ENCODE results near the gene EFTUD2.

DNA sequence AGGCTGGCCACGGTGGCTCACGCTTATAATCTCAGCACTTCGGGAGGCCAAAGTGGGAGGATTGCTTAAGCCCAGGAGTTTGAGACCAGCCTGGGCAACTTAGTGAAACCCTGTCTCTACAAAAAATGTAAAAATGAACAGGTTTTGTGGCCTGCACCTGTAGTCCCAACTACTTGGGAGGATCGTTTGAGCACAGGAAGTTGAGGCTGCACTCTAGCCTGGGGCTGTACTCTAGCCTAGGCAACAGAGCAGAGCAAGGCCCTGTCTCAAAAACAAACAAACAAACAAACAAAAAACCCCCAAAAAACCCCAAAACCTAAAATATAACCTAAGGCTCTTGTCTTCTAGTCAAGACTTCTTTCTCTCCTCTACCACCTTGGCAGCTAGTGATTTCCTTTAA is 59.0 kb downstream of the EFTUD2 start:
- TF ChIP-seq ZNF121 (tag by site-specific recombination; IDR thresholded peaks at IDR 0.05) (no peak), YY1 (tag by site-specific recombination; IDR thresholded peaks at IDR 0.05) (no peak), KLF9 (tag by site-specific recombination; IDR thresholded peaks at IDR 0.05; ENCODE audit: low read depth) (no peak), ZNF433 (tag by site-specific recombination; IDR thresholded peaks at IDR 0.05; ENCODE audit: low read depth) (no peak)

Measured in HEK293 (cell line).